GM06990 (cell line): ENCODE measurements around the gene CDK2AP2.

Source experiments
- DNase-seq: peaks from one replicate; pipeline ENCODE4 v3.0.0-alpha.2; 2011; ENCODE audit not compliant: insufficient read length; ENCODE audit errors: extremely low read depth
- H3K27me3 ChIP-seq: replicated peaks from 2 replicates; pipeline ENCODE4 v1.6.0; 2011; ENCODE audit warnings: low read length; ENCODE audit not compliant: control insufficient read depth, insufficient read depth
- H3K36me3 ChIP-seq: 2 replicates; pipeline ENCODE4 v1.5.1; 2011; ENCODE audit warnings: low read length; ENCODE audit not compliant: control insufficient read depth, insufficient read depth
- H3K4me3 ChIP-seq: replicated peaks from 2 replicates; pipeline ENCODE4 v1.5.1; 2011; ENCODE audit warnings: low read depth, mild to moderate bottlenecking, control low read depth, low read length
- CTCF ChIP-seq: IDR thresholded peaks from 2 replicates; pipeline ENCODE4 v1.5.1; 2011; ENCODE audit warnings: low read length, control low read depth, mild to moderate bottlenecking, inconsistent platforms; ENCODE audit not compliant: insufficient read depth, poor library complexity, severe bottlenecking

The CDK2AP2 gene

GRCh38 chr11:67523556-67524479 is 15.9 kb upstream of the CDK2AP2 start:
- DNase-seq = no peak
- TF ChIP-seq CTCF = peak; percentile 1

GRCh38 chr11:67522844-67523555 is 15.0 kb upstream of the CDK2AP2 start, which contains the start of gene CABP2:
TSS of gene CABP2 (minus strand) at chr11:67523446. CDS start at chr11:67523326, 120 bp downstream.
- TF ChIP-seq CTCF = no peak
- H3K27me3 ChIP-seq = no peaks in the 10 kb centered on the region; the same call in 1 of the 2 replicates

More at GRCh38 chr11:67523556-67524479, 15.9 kb upstream of the CDK2AP2 start:
- Histone ChIP-seq H3K36me3 (no peaks in the 10 kb centered on the region), H3K4me3 (no peak overlapping the region), H3K27me3 (no peaks in the 10 kb centered on the region; the same call in 1 of the 2 replicates)

GRCh38 chr11:67522338-67522737 is 14.4 kb upstream of the CDK2AP2 start:
- Histone ChIP-seq H3K4me3 (no peak overlapping the region), H3K27me3 (no peaks in the 10 kb centered on the region; the same call in 1 of the 2 replicates), H3K36me3 (no peaks in the 10 kb centered on the region)
- DNase-seq = no peak
- TF ChIP-seq CTCF = no peak

More at GRCh38 chr11:67522844-67523555, 15.0 kb upstream of the CDK2AP2 start, which contains the start of gene CABP2:
- Histone ChIP-seq H3K36me3 (no peaks in the 10 kb centered on the region), H3K4me3 (no peak within 1 kb of the TSS)
- DNase-seq = no peak

GRCh38 chr11:67521924-67522323 is 14.0 kb upstream of the CDK2AP2 start:
- H3K36me3 ChIP-seq = no peaks in the 10 kb centered on the region
- no peak for TF ChIP-seq CTCF
- DNase-seq = no peak
- H3K4me3 ChIP-seq = no peak overlapping the region
- no peaks in the 10 kb centered on the region; the same call in 1 of the 2 replicates for H3K27me3 ChIP-seq

- no peak for TF ChIP-seq CTCF
- H3K4me3 ChIP-seq = no peak overlapping the region
- H3K27me3 ChIP-seq = no peaks in the 10 kb centered on the region; the same call in 1 of the 2 replicates
- DNase-seq = no peak
- H3K36me3 ChIP-seq = no peaks in the 10 kb centered on the region
Measured at GRCh38 chr11:67520856-67521824, 13.2 kb upstream of the CDK2AP2 start.
